ENCODE measurements around the gene ART4.

GRCh38 chr12:14827043-14827442 lies 16.3 kb downstream of the ART4 start:
- TF ChIP-seq, protein P1, sequence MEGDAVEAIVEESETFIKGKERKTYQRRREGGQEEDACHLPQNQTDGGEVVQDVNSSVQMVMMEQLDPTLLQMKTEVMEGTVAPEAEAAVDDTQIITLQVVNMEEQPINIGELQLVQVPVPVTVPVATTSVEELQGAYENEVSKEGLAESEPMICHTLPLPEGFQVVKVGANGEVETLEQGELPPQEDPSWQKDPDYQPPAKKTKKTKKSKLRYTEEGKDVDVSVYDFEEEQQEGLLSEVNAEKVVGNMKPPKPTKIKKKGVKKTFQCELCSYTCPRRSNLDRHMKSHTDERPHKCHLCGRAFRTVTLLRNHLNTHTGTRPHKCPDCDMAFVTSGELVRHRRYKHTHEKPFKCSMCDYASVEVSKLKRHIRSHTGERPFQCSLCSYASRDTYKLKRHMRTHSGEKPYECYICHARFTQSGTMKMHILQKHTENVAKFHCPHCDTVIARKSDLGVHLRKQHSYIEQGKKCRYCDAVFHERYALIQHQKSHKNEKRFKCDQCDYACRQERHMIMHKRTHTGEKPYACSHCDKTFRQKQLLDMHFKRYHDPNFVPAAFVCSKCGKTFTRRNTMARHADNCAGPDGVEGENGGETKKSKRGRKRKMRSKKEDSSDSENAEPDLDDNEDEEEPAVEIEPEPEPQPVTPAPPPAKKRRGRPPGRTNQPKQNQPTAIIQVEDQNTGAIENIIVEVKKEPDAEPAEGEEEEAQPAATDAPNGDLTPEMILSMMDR (IDR thresholded peaks at IDR 0.05), result no peak
- no peak for TF ChIP-seq POLR2AphosphoS5 (IDR thresholded peaks at IDR 0.05)

Data from prostate gland (tissue), 2 donors.